ENCODE results near the gene DNAH11. TPM values are rescaled to one million over a fixed set of nuclear protein-coding genes. Genes with fewer than 3 reads are reported as not detected.

DNAH11 gene
- total RNA-seq, 1 donor from 2014 or later = 1.7 TPM

GRCh38 chr7:21778953-21779352, 236.1 kb downstream of the DNAH11 start:
- Histone ChIP-seq H3K27ac (no peak overlapping the region), H3K27me3 (no peaks in the 10 kb centered on the region), H3K36me3 (no peaks in the 10 kb centered on the region), H3K4me3 (no peak overlapping the region), H3K4me1 (no peaks in the 10 kb centered on the region), H3K9me3 (no peaks in the 10 kb centered on the region)
- intact Hi-C loops (cut with DNase I) = no loop called here
- no peak for DNase-seq (ENCODE audit: extremely low spot score in 2 of 2)
- TF ChIP-seq POLR2A (IDR thresholded peaks at IDR 0.05) = no peak
- no peak for TF ChIP-seq CTCF (IDR thresholded peaks at IDR 0.05)
- TF ChIP-seq POLR2AphosphoS5 (IDR thresholded peaks at IDR 0.05; ENCODE audit: insufficient read depth in 1 of 2, low read depth in 1 of 2) = no peak

- no peaks in the 10 kb centered on the region for H3K36me3 ChIP-seq
- TF ChIP-seq POLR2A (IDR thresholded peaks at IDR 0.05) (no peak), POLR2AphosphoS5 (IDR thresholded peaks at IDR 0.05; ENCODE audit: insufficient read depth in 1 of 2, low read depth in 1 of 2) (no peak), CTCF (IDR thresholded peaks at IDR 0.05) (no peak)
- intact Hi-C loops (cut with DNase I) = no loop called here
- H3K9me3 ChIP-seq = no peaks in the 10 kb centered on the region
- no peak for DNase-seq (ENCODE audit: extremely low spot score in 2 of 2)
- no peak overlapping the region for H3K4me3 ChIP-seq
- H3K27ac ChIP-seq = no peak overlapping the region
- no peaks in the 10 kb centered on the region for H3K4me1 ChIP-seq
- H3K27me3 ChIP-seq = no peaks in the 10 kb centered on the region
Measured at GRCh38 chr7:21782996-21783395, 240.2 kb downstream of the DNAH11 start.

- no peak overlapping the region for H3K4me3 ChIP-seq
- TF ChIP-seq POLR2A (IDR thresholded peaks at IDR 0.05) (no peak), POLR2AphosphoS5 (IDR thresholded peaks at IDR 0.05; ENCODE audit: insufficient read depth in 1 of 2, low read depth in 1 of 2) (no peak), CTCF (IDR thresholded peaks at IDR 0.05) (no peak)
- no peak overlapping the region for H3K27ac ChIP-seq
- H3K36me3 ChIP-seq = no peaks in the 10 kb centered on the region
- H3K27me3 ChIP-seq = no peaks in the 10 kb centered on the region
- no peak for DNase-seq (ENCODE audit: extremely low spot score in 2 of 2)
- intact Hi-C loops (cut with DNase I) = no loop called here
- no peaks in the 10 kb centered on the region for H3K4me1 ChIP-seq
- H3K9me3 ChIP-seq = no peaks in the 10 kb centered on the region
Measured at GRCh38 chr7:21784989-21785388, 242.2 kb downstream of the DNAH11 start.

GRCh38 chr7:21805791-21806190, 263.0 kb downstream of the DNAH11 start:
- H3K4me1 ChIP-seq = no peaks in the 10 kb centered on the region
- H3K4me3 ChIP-seq = no peak overlapping the region
- DNase-seq (ENCODE audit: extremely low spot score in 2 of 2) = no peak
- intact Hi-C loops (cut with DNase I) = no loop called here
- H3K36me3 ChIP-seq = no peaks in the 10 kb centered on the region
- H3K9me3 ChIP-seq = no peaks in the 10 kb centered on the region
- no peak overlapping the region for H3K27ac ChIP-seq
- no peaks in the 10 kb centered on the region for H3K27me3 ChIP-seq
- TF ChIP-seq POLR2AphosphoS5 (IDR thresholded peaks at IDR 0.05; ENCODE audit: insufficient read depth in 1 of 2, low read depth in 1 of 2) = no peak

GRCh38 chr7:21806388-21806787, 263.5 kb downstream of the DNAH11 start:
- Histone ChIP-seq H3K27ac (no peak overlapping the region), H3K27me3 (no peaks in the 10 kb centered on the region), H3K4me1 (no peaks in the 10 kb centered on the region), H3K36me3 (no peaks in the 10 kb centered on the region), H3K4me3 (no peak overlapping the region), H3K9me3 (no peaks in the 10 kb centered on the region)
- no peak for TF ChIP-seq POLR2AphosphoS5 (IDR thresholded peaks at IDR 0.05; ENCODE audit: insufficient read depth in 1 of 2, low read depth in 1 of 2)
- TF ChIP-seq POLR2A (IDR thresholded peaks at IDR 0.05) = no peak
- TF ChIP-seq CTCF (IDR thresholded peaks at IDR 0.05) = no peak
- DNase-seq (ENCODE audit: extremely low spot score in 2 of 2) = no peak
- intact Hi-C loops (cut with DNase I) = no loop called here

- TF ChIP-seq CTCF (IDR thresholded peaks at IDR 0.05) (no peak), POLR2A (IDR thresholded peaks at IDR 0.05) (no peak), POLR2AphosphoS5 (IDR thresholded peaks at IDR 0.05; ENCODE audit: insufficient read depth in 1 of 2, low read depth in 1 of 2) (no peak)
- H3K4me3 ChIP-seq = no peak overlapping the region
- no peaks in the 10 kb centered on the region for H3K4me1 ChIP-seq
- H3K36me3 ChIP-seq = no peaks in the 10 kb centered on the region
- H3K27ac ChIP-seq = no peak overlapping the region
- DNase-seq (ENCODE audit: extremely low spot score in 2 of 2) = no peak
- no peaks in the 10 kb centered on the region for H3K27me3 ChIP-seq
- no peaks in the 10 kb centered on the region for H3K9me3 ChIP-seq
- intact Hi-C loops (cut with DNase I) = no loop called here
Measured at GRCh38 chr7:21819048-21819447, 276.2 kb downstream of the DNAH11 start.

All from vagina (tissue), 2 donors.